Activated CD8-positive, alpha-beta memory T cell treated with anti-CD3 and anti-CD28 coated beads, Interleukin-2, amount 10 ng/mL, durations not matched to agents 7 days and 5 days (primary cell): ENCODE data around the gene S100PBP. TPM values are rescaled to one million over a fixed set of nuclear protein-coding genes. Genes with fewer than 3 reads are reported as not detected.

Experiments used
- ATAC-seq: fragments of 150-1000 bp; cut with Tn5 transposase; one replicate; pipeline ENCODE4 v1.10.0; 2021; ENCODE audit warnings: moderate library complexity
- CTCF ChIA-PET: fragments of 350-600 bp; sonication (Branson Sonifier 250); formaldehyde crosslinking; loops from one replicate; lab custom pipeline; 2021; ENCODE audit warnings: antibody characterized with exemption; lab: Charles Lee
- DNase-seq: peaks from one replicate; pipeline ENCODE4 v3.0.0-alpha.2; 2020
- H3K27ac Mint-ChIP-seq: one replicate; pipeline ENCODE4 v1.8.0; 2021; ENCODE audit warnings: mild to moderate bottlenecking, mixed read lengths
- H3K27me3 Mint-ChIP-seq: one replicate; pipeline ENCODE4 v1.8.0; 2021; ENCODE audit warnings: mixed read lengths
- H3K36me3 Mint-ChIP-seq: one replicate; pipeline ENCODE4 v1.8.0; 2021; ENCODE audit warnings: mild to moderate bottlenecking, mixed read lengths
- H3K4me1 Mint-ChIP-seq: one replicate; pipeline ENCODE4 v1.8.0; 2021; ENCODE audit warnings: mixed read lengths
- H3K4me3 Mint-ChIP-seq: one replicate; pipeline ENCODE4 v1.8.0; 2021; ENCODE audit warnings: mild to moderate bottlenecking, moderate library complexity, mixed read lengths
- H3K9me3 Mint-ChIP-seq: one replicate; pipeline ENCODE4 v1.8.0; 2022; ENCODE audit warnings: low read depth, mixed read lengths
- total RNA-seq, 2 experiments: library from RNA; stranded (reverse); gene quantifications; one replicate each; pipeline ENCODE4 v1.2.3, GENCODE V29; 2021

The S100PBP gene
- total RNA-seq, 2 experiments from 2014 or later = 85.3 to 102 TPM

GRCh38 chr1:32890516-32891240, 73.2 kb downstream of the S100PBP start:
- ATAC-seq (no peak), DNase-seq (no peak)
- Mint-ChIP-seq H3K36me3 (no peaks in the 10 kb centered on the region), H3K4me3 (no peak overlapping the region), H3K9me3 (no peaks in the 10 kb centered on the region), H3K4me1 (no peaks in the 10 kb centered on the region), H3K27me3 (peaks cover 70% of the 10 kb centered on the region), H3K27ac (no peak overlapping the region)
- CTCF ChIA-PET = interaction anchor here (0.6 to 1.6 kb wide), 4 partner anchors 68 to 422 kb away, joined by 3 read pairs; no protein-coding TSS in a partner anchor

DNA sequence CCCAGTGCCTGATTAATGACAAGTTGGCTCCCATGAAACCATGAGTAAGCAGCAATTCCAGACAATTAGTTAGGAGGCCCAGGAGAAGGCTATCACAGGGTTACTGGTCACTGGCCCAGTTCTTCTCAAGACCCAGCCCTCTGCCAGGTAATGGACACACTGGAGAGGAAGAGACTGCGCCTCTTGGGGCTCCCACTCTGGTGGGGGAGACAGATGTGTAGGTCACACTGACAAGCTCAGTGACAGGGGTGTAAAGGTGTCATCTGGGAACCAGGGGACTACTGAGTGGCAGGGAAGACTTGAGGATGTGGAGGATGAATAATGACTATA, 73.8 kb downstream of the S100PBP start:
- Mint-ChIP-seq H3K36me3 (no peaks in the 10 kb centered on the region), H3K9me3 (no peaks in the 10 kb centered on the region), H3K4me1 (no peaks in the 10 kb centered on the region), H3K4me3 (no peak overlapping the region), H3K27ac (no peak overlapping the region), H3K27me3 (peaks cover 70% of the 10 kb centered on the region)
- CTCF ChIA-PET = interaction anchor here (0.6 to 3.4 kb wide), 6 partner anchors 13 to 422 kb away, joined by 3 to 14 read pairs (median 4); no protein-coding TSS in a partner anchor
- ATAC-seq (no peak), DNase-seq (no peak)

DNA sequence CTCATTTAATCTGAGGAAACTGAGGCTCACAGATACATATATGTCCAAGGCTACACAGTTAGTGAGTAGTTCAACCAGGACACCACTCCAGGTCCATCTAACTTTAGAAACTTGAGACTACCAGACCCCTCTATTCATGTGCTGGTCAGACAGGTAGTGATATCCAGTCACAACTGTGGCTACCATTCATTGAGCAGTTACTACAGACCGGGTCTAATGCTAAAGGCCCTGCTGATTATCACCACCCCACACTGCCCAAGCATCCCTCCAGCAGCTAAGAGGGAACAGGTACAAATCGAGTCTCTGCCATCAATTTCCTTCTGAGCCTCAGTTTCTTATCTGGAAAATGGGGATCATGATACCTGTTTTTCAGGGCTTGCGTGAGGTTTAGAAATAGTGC, 74.2 kb downstream of the S100PBP start:
- no peaks in the 10 kb centered on the region for H3K9me3 Mint-ChIP-seq
- no peak overlapping the region for H3K27ac Mint-ChIP-seq
- DNase-seq = no peak
- no peaks in the 10 kb centered on the region for H3K36me3 Mint-ChIP-seq
- no peaks in the 10 kb centered on the region for H3K4me1 Mint-ChIP-seq
- no peak for ATAC-seq
- H3K27me3 Mint-ChIP-seq = peaks cover 74% of the 10 kb centered on the region
- CTCF ChIA-PET = interaction anchor here (1.0 to 3.4 kb wide), 7 partner anchors 9 to 371 kb away, joined by 3 to 14 read pairs (median 6); no protein-coding TSS in a partner anchor
- H3K4me3 Mint-ChIP-seq = no peak overlapping the region

- H3K27me3 Mint-ChIP-seq = peaks cover 73% of the 10 kb centered on the region
- H3K36me3 Mint-ChIP-seq = no peaks in the 10 kb centered on the region
- no peaks in the 10 kb centered on the region for H3K4me1 Mint-ChIP-seq
- H3K9me3 Mint-ChIP-seq = no peaks in the 10 kb centered on the region
- CTCF ChIA-PET = interaction anchor here (0.8 to 3.4 kb wide), 18 partner anchors 10 to 372 kb away, joined by 3 to 14 read pairs (median 4); no protein-coding TSS in a partner anchor
- no peak overlapping the region for H3K27ac Mint-ChIP-seq
- ATAC-seq (peak; percentile 75), DNase-seq (peak; percentile 51)
- no peak overlapping the region for H3K4me3 Mint-ChIP-seq
These were observed 75.1 kb downstream of the S100PBP start for GRCh38 chr1:32892368-32893197.

DNA sequence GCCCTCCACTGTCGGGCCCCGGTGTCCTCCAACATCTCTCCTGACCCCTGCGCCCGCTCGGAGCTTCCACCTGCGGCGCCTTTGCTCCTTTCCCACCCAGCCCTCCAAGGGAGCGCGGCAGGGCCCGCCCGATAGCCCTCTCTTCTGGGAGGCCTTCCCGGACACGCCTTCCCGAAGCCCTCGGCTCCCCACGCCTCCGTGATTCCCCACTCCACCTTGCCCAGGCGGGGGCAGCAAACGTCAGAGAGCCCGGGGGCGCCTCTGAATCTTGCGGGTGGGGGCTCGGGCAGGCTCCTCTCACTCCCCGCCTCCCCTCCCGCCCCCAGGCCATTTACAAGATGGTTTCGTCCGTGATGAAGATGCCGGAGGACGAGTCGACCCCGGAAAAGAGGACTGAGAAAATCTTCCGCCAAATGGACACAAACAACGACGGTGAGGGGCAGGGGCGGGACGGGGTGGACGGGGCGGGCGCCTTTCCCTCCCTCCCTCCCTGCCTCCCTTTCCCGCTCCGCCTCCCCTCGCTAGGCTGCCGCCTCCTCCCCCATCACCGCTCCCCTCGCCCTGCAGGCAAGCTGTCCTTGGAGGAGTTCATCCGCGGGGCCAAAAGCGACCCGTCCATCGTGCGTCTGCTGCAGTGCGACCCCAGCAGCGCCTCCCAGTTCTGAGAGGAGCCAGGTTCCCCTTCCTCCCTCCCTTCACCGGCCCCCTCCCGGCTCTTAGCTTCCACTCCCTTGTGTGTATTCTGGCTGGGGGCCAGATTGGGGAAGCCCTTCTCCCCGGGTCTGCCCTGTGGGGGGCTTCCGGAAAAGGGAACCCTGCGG, 76.0 kb downstream of the S100PBP start:
- DNase-seq (peak; percentile 40), ATAC-seq (peak; percentile 25)
- Mint-ChIP-seq H3K36me3 (no peaks in the 10 kb centered on the region), H3K27ac (no peak overlapping the region), H3K4me1 (no peaks in the 10 kb centered on the region), H3K27me3 (peaks cover 65% of the 10 kb centered on the region), H3K4me3 (peak overlapping the region; percentile 36), H3K9me3 (no peaks in the 10 kb centered on the region)
- CTCF ChIA-PET = interaction anchor here (0.8 to 3.4 kb wide), 15 partner anchors 11 to 373 kb away, joined by 3 to 14 read pairs (median 5); no protein-coding TSS in a partner anchor

GRCh38 chr1:32894019-32894600, 76.7 kb downstream of the S100PBP start:
- no peak overlapping the region for H3K27ac Mint-ChIP-seq
- no peak overlapping the region for H3K4me3 Mint-ChIP-seq
- peaks cover 65% of the 10 kb centered on the region for H3K27me3 Mint-ChIP-seq
- ATAC-seq (no peak), DNase-seq (peak; percentile 36)
- CTCF ChIA-PET = interaction anchor here (1.5 to 3.4 kb wide), 4 partner anchors 10 to 182 kb away, joined by 4 to 14 read pairs (median 9); no protein-coding TSS in a partner anchor
- no peaks in the 10 kb centered on the region for H3K4me1 Mint-ChIP-seq
- H3K36me3 Mint-ChIP-seq = no peaks in the 10 kb centered on the region
- no peaks in the 10 kb centered on the region for H3K9me3 Mint-ChIP-seq

GRCh38 chr1:32894681-32895080, 77.2 kb downstream of the S100PBP start:
- H3K36me3 Mint-ChIP-seq = no peaks in the 10 kb centered on the region
- no peaks in the 10 kb centered on the region for H3K9me3 Mint-ChIP-seq
- H3K27ac Mint-ChIP-seq = no peak overlapping the region
- ATAC-seq = no peak
- peaks cover 65% of the 10 kb centered on the region for H3K27me3 Mint-ChIP-seq
- no peak overlapping the region for H3K4me3 Mint-ChIP-seq
- CTCF ChIA-PET = interaction anchor here (1.5 to 3.4 kb wide), 2 partner anchors 12 to 18 kb away, joined by 4 to 14 read pairs; no protein-coding TSS in a partner anchor
- no peaks in the 10 kb centered on the region for H3K4me1 Mint-ChIP-seq
- DNase-seq = no peak

DNA sequence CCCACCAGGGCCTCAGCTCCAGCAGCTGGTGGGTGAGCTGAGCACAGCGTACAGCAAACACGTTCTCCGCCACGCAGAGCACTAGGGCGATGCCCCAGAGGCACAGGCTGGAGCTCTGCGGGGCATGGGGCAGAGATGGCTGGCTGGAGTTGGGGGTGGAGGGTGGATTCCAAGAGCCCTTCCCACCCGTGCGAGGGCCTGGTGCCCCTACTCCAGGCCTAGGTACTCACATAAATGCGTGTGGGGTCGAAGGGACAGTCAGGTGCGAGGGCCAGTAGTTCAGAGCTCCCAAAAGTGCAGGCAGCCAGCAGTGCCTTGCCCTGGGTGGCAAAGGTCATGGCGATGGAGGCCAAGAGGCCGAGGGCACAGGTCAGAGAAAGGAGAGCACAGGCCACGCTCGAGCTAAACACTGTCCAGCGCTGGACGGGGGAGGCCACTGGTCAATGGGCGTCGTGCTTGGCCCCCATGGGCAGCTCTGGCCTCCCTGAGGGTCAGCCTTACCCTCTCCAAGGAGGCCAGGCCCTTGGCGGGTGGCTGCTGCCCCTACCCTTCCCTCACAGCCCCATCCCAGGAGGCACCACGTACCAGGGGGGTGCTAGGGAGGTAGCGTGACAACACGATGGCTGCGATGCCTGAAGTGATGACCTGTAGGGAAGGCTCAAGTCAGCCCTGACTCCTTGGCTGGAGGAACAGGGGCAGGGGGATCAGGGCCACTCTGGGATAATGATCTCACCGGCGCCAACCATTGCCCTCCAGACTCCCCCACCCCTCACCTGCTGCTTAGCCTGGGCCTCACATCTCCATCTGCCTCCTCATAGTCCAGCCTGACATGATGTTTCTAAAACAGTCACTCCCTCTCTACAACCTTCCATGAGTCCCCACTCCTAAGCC, 78.1 kb downstream of the S100PBP start:
- CTCF ChIA-PET = interaction anchor here (1.5 kb wide), 1 partner anchor 13 kb away, joined by 4 read pairs; no protein-coding TSS in a partner anchor
- Mint-ChIP-seq H3K4me1 (peaks cover under 1% of the 10 kb centered on the region), H3K27me3 (peaks cover 65% of the 10 kb centered on the region), H3K36me3 (no peaks in the 10 kb centered on the region), H3K27ac (no peak overlapping the region), H3K9me3 (no peaks in the 10 kb centered on the region), H3K4me3 (no peak overlapping the region)
- DNase-seq = no peak
- ATAC-seq = no peak

- Mint-ChIP-seq H3K4me1 (peaks cover 4% of the 10 kb centered on the region), H3K27ac (no peak overlapping the region), H3K4me3 (no peak overlapping the region), H3K36me3 (no peaks in the 10 kb centered on the region), H3K9me3 (no peaks in the 10 kb centered on the region), H3K27me3 (peaks cover 60% of the 10 kb centered on the region)
- no peak for DNase-seq
- CTCF ChIA-PET = interaction anchor here (1.1 kb wide), 1 partner anchor 20 kb away, joined by 3 read pairs; no protein-coding TSS in a partner anchor
- no peak for ATAC-seq
These were observed 79.0 kb downstream of the S100PBP start for GRCh38 chr1:32896451-32896850.

DNA sequence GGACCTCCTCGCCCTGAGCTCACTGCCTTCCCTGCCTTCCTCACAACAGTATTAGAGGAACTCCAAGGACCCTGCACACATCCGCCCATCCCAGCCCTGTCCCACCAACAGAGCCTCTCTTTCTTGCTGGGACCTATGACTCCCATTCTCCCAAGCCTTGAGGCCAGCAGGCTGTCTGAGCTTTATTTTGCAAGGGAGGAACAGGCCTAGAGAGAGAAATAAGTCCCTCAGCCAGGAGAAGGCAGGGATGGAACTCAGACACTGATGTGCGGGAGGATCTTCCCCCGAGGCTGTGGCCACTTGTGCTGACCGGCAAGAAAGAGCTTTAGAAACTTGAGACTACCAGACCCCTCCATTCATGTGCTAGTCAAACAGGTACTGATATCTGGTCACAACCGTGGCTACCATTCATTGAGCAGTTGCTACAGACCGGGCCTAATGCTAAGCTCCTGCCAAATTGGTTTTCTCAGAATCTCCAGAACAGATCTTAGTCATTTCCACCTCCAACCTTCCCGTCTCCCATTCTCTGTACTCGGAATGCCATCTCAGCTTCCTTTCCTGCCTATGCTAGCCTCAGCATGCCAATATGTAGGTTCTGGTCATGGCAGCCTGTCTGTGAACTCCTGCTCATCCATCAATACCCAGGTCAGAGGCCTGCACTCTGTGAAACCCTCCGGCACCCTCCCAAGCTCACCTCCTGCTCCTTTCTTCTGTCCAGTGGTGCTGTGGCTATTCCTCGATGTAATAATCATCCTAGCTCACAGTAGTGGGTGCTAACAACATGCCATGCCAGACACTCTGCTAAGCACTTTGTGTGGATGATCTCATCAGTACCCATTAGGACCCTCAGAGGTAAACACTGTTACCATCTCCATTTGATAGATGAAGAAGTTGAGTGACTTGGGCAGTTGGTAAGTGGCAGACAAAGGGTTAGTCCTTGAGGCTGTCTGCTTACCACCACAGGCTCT, 79.9 kb downstream of the S100PBP start:
- Mint-ChIP-seq H3K9me3 (no peaks in the 10 kb centered on the region), H3K4me3 (no peak overlapping the region), H3K36me3 (no peaks in the 10 kb centered on the region), H3K27me3 (peaks cover 60% of the 10 kb centered on the region), H3K27ac (no peak overlapping the region), H3K4me1 (peaks cover 8% of the 10 kb centered on the region)
- DNase-seq (no peak), ATAC-seq (no peak)
- CTCF ChIA-PET = interaction anchor here (1.1 to 1.4 kb wide), 3 partner anchors 21 to 185 kb away, joined by 3 to 4 read pairs (median 3); no protein-coding TSS in a partner anchor

DNA sequence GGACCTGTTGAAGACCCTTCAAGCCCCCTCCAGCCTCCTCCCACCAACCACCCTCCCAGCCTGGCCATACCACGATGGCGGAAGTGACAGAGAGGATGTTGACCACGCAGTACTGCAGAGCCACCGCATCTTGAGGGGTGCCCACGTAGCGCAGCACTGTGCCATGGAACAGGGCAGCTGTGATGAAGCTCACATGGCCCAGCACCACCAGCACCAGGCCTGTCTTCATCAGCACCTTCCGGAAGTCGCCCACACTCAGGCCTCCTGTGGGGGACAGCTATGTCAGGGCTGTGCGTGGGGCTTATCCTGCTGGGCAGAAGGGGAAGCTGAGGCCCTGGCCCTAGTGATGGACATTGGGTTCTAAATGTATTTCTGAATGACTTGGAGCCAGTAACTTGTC, 80.6 kb downstream of the S100PBP start:
- Mint-ChIP-seq H3K4me1 (peaks cover 8% of the 10 kb centered on the region), H3K27me3 (peaks cover 61% of the 10 kb centered on the region), H3K9me3 (no peaks in the 10 kb centered on the region), H3K27ac (no peak overlapping the region), H3K4me3 (no peak overlapping the region), H3K36me3 (no peaks in the 10 kb centered on the region)
- CTCF ChIA-PET = interaction anchor here (1.3 to 1.4 kb wide), 2 partner anchors 127 to 186 kb away, joined by 3 to 4 read pairs; no protein-coding TSS in a partner anchor
- DNase-seq (no peak), ATAC-seq (no peak)
